HG03066 (cell line): ENCODE results near the gene FGF14.

Source experiments
- ATAC-seq: cut with Tn5 transposase; IDR thresholded peaks from one replicate; pipeline ENCODE4 v1.9.1; 2021; ENCODE audit warnings: low read depth; ENCODE audit not compliant: unreplicated experiment

FGF14 gene

GRCh38 chr13:102369302-102369701 is 32.5 kb downstream of the FGF14 start:
- no peak for ATAC-seq

- no peak for ATAC-seq
These were observed 34.0 kb downstream of the FGF14 start for GRCh38 chr13:102367836-102368235.

DNA sequence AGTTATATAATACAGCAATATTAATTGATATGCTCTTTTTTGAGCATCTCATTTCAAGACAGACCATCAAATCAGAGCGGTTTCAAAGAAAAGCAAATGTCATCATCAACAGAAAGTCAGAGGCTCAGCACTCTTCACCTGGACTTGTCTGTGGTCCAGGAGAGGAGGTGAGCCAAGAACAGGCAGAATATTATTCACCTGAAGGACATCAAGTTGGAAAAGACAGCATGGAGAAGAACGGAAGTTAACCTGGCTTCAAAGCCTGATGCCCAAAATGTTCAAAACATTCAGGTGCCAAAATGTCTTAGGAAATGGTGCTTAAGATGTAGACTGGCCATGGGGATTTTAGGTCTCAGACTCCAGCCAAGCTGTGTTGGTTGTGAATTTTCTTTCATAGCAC is 40.7 kb downstream of the FGF14 start:
- ATAC-seq = no peak

GRCh38 chr13:102359264-102359663 is 42.6 kb downstream of the FGF14 start:
- ATAC-seq = no peak

DNA sequence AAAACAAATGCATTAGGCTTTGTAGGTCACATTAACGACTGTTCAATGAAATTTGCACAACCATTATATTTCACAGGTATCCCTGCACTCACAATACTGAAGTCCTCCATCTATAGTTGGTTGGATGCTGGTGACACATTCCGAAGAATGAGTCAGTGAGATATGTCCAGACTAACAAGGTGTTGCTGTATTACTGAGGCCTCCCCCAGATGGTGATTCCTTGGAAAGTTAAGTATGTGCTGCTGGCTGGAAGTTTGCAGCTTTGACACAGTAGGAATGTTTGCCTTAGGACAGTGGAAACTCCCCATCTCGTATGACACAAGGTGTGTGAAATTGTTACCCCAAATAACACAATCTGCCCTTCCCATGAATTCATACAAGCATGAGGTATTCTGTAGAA is 46.6 kb downstream of the FGF14 start:
- no peak for ATAC-seq

GRCh38 chr13:102354011-102354410 is 47.8 kb downstream of the FGF14 start:
- ATAC-seq = no peak

GRCh38 chr13:102351521-102351920 is 50.3 kb downstream of the FGF14 start:
- ATAC-seq = no peak

DNA sequence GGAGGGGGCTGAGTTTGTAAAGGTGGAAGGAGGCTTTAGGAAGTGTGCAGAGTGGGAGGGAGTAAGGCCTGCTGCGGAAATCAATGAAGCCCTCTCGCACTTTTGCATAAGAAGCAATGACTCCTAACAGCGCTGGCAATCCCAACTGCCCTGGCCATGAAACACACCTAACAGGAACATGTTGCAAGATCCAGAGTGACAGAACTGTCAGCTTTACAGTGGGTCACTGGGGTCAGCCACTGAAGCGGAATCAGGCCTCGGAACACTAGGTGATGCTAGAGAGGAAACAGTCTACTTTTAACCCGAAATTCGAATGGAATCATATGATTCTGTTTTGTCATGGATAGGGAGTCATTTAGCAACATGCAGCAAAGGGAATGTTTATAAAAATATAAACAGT is 54.4 kb downstream of the FGF14 start:
- ATAC-seq = no peak

DNA sequence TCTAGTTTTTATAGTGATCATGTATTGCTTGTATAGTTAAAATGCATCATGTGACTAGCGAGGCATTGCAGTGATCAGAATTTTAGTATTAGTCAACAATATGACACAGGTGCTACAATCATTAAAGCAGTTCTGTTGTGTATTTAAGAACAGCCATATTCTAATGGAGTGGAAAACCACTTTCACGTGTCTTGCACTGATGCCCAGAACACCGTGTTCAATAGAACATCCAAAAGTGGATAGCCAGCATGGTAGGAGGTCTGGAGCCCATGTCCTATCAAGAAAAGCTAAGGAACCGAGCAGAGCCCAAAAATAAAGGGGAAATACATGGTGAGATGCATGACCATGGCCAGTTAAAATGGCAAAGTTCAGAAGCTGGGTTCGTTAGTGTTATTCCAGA is 55.1 kb downstream of the FGF14 start:
- no peak for ATAC-seq

DNA sequence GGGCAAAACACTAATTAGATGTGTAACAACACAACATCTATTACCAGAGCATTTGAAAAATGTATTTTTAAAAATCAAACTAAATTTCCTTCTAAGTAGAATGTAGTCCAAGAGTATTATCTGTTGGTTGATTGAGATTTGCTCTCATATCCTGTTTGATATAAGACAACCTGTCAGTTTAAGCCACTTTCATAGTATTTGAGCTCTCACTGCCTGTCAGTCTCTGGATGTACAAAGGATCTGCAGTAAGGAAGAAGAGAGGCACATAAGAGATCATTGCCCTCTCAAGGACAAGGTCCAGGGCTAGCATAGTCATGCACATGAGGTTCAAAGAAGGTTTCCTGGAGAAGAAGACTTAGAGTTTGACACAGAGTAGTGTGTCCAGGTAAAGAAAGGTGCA is 57.4 kb downstream of the FGF14 start:
- ATAC-seq = no peak

- ATAC-seq = no peak
These were observed 68.3 kb downstream of the FGF14 start for GRCh38 chr13:102333320-102334198.

- no peak for ATAC-seq
These were observed 72.9 kb downstream of the FGF14 start for GRCh38 chr13:102328909-102329308.

- no peak for ATAC-seq
These were observed 74.7 kb downstream of the FGF14 start for GRCh38 chr13:102327119-102327617.

- no peak for ATAC-seq
These were observed 75.3 kb downstream of the FGF14 start for GRCh38 chr13:102326381-102327118.

DNA sequence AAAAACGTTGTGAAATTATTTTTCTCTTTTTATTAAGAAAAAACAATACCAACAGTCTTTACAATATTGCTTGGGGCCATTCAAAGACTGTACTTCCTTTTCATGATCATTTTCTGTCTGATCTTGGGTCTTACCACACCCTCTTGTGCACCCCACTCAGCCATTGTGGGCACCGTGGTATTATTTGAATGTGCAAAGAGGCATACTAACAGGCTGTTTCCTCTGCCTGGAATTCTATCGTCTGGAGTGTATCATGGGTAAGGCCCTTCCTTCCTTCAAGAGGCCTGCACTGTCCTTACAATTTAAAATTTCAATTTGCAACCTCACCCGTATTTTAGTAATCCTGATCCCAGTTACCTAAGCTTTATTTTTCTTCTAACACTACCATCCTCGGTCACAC is 76.5 kb downstream of the FGF14 start:
- ATAC-seq = no peak

GRCh38 chr13:102323505-102323904 is 78.3 kb downstream of the FGF14 start:
- ATAC-seq = no peak

DNA sequence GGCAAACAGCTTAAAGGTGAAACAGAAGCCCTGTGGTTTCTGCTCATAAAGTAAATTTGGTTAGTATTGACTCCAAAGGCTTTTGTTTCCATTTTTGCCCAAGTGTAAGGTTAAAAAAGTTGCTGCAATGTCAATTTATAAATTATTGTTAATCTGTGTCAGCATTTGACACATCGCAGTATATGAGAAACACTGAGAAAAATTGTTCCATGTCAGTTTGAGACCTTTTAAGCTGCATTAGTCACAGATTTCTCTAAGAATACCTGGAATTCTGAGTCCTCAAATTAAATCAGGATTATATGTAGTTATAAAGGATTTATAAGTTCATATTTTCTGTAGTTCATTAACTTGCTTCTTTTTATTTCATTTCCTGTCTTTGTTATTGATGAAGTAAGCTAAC is 78.8 kb downstream of the FGF14 start:
- no peak for ATAC-seq

DNA sequence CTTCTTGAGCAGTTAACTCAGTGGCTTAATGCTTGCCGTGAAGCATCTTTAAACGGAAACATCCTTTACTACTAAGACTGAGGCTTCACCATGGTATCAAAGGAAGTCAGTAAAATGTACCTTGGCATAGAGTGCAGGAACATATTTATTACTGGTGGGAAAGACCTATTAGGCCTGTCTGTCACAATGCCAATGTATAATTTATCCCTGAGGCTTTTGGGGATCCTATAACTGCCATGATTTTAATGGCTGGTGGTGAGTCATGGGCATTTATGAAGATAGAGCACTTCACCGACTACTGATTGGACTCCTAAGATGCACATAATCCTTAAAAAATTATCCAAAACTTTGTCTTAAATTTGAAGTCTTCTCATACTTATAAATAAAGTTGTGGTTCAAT is 79.6 kb downstream of the FGF14 start:
- ATAC-seq = no peak

DNA sequence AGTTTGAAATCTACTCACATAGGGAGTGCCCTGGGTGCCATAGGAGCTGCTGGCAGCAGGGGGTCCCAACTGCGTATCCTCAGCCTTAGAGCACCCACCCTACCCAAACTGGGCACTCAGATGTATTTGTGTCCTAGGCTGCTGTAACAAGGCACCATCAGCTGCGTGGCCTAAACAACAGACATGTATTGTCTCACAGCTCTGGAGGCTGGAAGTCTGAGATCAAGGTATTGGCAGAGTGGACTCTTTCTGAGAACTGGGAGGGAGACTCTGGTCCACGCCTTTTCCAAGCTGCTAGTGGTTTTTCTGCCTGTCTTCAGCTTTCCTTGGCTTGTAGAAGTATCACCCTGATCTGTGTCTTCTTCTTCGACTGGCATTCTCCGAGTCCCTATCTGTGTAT is 83.6 kb downstream of the FGF14 start:
- no peak for ATAC-seq

GRCh38 chr13:102317593-102317992 is 84.3 kb downstream of the FGF14 start:
- ATAC-seq = no peak

DNA sequence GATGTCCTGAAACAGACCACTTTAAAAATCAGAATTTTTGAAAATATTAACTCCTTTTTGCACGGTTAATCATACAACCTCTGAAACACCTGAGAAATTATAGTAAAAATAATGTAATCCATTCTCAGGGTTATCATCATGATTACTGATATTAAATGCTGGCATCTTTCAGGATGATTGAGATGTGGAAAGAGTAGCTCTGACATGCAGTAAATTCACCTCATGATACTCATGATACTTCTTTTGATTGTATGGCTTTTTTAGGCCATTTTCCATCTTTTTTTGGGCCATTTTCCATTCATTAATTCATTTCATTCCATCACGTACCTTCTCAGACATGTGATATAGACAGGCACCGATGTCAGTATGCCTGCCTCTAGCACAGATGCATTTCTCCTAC is 85.1 kb downstream of the FGF14 start:
- no peak for ATAC-seq

- no peak for ATAC-seq
These were observed 89.0 kb downstream of the FGF14 start for GRCh38 chr13:102312841-102313240.
